H1 (cell line): ENCODE results near the gene COQ10B. TPM values are rescaled to one million over a fixed set of nuclear protein-coding genes. Genes with fewer than 3 reads are reported as not detected.
A peak's percentile ranks its signal among the peaks of the same experiment; 100 is the strongest.

Experiments
- CTCF ChIA-PET: fragments of 300-600 bp; sonication (Branson Sonifier 250); formaldehyde crosslinking; loops from one replicate; lab custom pipeline; 2021; ENCODE audit not compliant: partially characterized antibody; lab: Charles Lee
- POLR2A ChIA-PET: fragments of 300-600 bp; sonication (Branson Sonifier 250); formaldehyde crosslinking; loops from one replicate; lab custom pipeline; 2021; ENCODE audit warnings: inconsistent platforms; ENCODE audit not compliant: partially characterized antibody; lab: Charles Lee
- DNase-seq, 2 experiments: peaks; one replicate each; pipeline versions ENCODE4 v3.0.0 to v3.0.0-alpha.2; 2010 to 2022; ENCODE audit warnings: low spot score in 2 of 2, low read depth in 1 of 2, mixed read lengths in 1 of 2
- FAIRE-seq: peaks from 2 replicates; lab custom pipeline; 2011; peaks lifted over from hg19 to GRCh38; lab: Jason Lieb, UNC
- H2AFZ ChIP-seq: 2 replicates; pipeline ENCODE4 v1.8.1; 2012; ENCODE audit warnings: low read length, inconsistent platforms
- H2AK5ac ChIP-seq: 2 replicates; pipeline ENCODE4 v1.6.1; 2013; ENCODE audit warnings: low read depth, low read length
- H2BK120ac ChIP-seq: replicated peaks from 2 replicates; pipeline ENCODE3; 2013; ENCODE audit warnings: low read depth, low read length, inconsistent platforms
- H2BK12ac ChIP-seq: 2 replicates; pipeline ENCODE4 v1.6.1; 2013; ENCODE audit warnings: low read depth, low read length
- H2BK15ac ChIP-seq: 2 replicates; pipeline ENCODE4 v1.6.1; 2013; ENCODE audit warnings: low read length
- H2BK20ac ChIP-seq: 2 replicates; pipeline ENCODE4 v1.6.1; 2013; ENCODE audit warnings: low read length
- H2BK5ac ChIP-seq: 2 replicates; pipeline ENCODE4 v1.6.1; 2013; ENCODE audit warnings: low read depth, low read length
- H3K14ac ChIP-seq: 2 replicates; pipeline ENCODE4 v1.6.1; 2013; ENCODE audit warnings: inconsistent platforms; ENCODE audit not compliant: insufficient read length
- H3K18ac ChIP-seq: 2 replicates; pipeline ENCODE4 v1.6.1; 2013; ENCODE audit warnings: low read length; ENCODE audit errors: extremely low read depth
- H3K23ac ChIP-seq: 2 replicates; pipeline ENCODE4 v1.6.1; 2013; ENCODE audit warnings: inconsistent platforms; ENCODE audit not compliant: insufficient read length
- H3K23me2 ChIP-seq: 2 replicates; pipeline ENCODE4 v1.6.1; 2013; ENCODE audit warnings: low read depth, low read length
- H3K27ac ChIP-seq: 2 replicates; pipeline ENCODE4 v1.6.1; 2011; ENCODE audit warnings: low read depth, low read length, inconsistent platforms
- H3K27me3 ChIP-seq, 4 experiments: replicated peaks in 1 of 4; 1 replicate in 1 of 4; 2 replicates in 3 of 4; pipeline versions ENCODE4 v1.6.1 to v1.8.1; 2011 to 2013; ENCODE audit warnings: low read length in 3 of 4, mild to moderate bottlenecking in 3 of 4, inconsistent platforms in 2 of 4, mixed read lengths in 2 of 4, moderate library complexity in 1 of 4; ENCODE audit not compliant: control insufficient read depth in 3 of 4, insufficient read depth in 3 of 4; ENCODE audit errors: extremely low read depth in 1 of 4
- H3K36me3 ChIP-seq, 4 experiments: 2 replicates each; pipeline versions ENCODE4 v1.6.1 to v1.8.1; 2011 to 2013; ENCODE audit warnings: mild to moderate bottlenecking in 4 of 4, low read length in 3 of 4, moderate library complexity in 2 of 4, control low read depth in 1 of 4, inconsistent platforms in 1 of 4; ENCODE audit not compliant: insufficient read depth in 4 of 4, control insufficient read depth in 2 of 4
- H3K4ac ChIP-seq: replicated peaks from 2 replicates; pipeline ENCODE3; 2013; ENCODE audit warnings: low read length, low read depth, mixed read lengths, inconsistent platforms; ENCODE audit not compliant: insufficient read length
- H3K4me1 ChIP-seq, 4 experiments: replicated peaks in 1 of 4; 1 replicate in 1 of 4; 2 replicates in 3 of 4; pipeline versions ENCODE4 v1.6.1 to v1.8.1; 2011 to 2013; ENCODE audit warnings: low read length in 3 of 4, inconsistent platforms in 2 of 4, mixed read lengths in 1 of 4; ENCODE audit not compliant: insufficient read depth in 4 of 4, control insufficient read depth in 3 of 4
- H3K4me2 ChIP-seq, 2 experiments: 2 replicates each; pipeline versions ENCODE4 v1.6.1 to v1.8.1; 2011 to 2013; ENCODE audit warnings: low read depth in 2 of 2, low read length in 2 of 2, control low read depth in 1 of 2, inconsistent platforms in 1 of 2, mild to moderate bottlenecking in 1 of 2; ENCODE audit not compliant: insufficient read depth in 1 of 2
- H3K4me3 ChIP-seq, 4 experiments: fragments of 200-600, 300-600 bp in 1 of 4; sonication (generic), shearing (Covaris generic), sonication (Bioruptor Twin) in 1 of 4; 2 replicates each; pipeline versions ENCODE4 v1.5.1 to v1.8.1; 2011 to 2016; ENCODE audit warnings: low read length in 4 of 4, low read depth in 3 of 4, control low read depth in 2 of 4, inconsistent platforms in 2 of 4, mild to moderate bottlenecking in 2 of 4, mixed read lengths in 1 of 4, moderate library complexity in 1 of 4; ENCODE audit not compliant: insufficient read depth in 2 of 4; ENCODE audit errors: extremely low read depth in 1 of 4
- H3K56ac ChIP-seq: replicated peaks from 2 replicates; pipeline ENCODE3; 2013; ENCODE audit warnings: low read depth, mild to moderate bottlenecking, mixed read lengths, low read length, inconsistent platforms; ENCODE audit not compliant: insufficient read length
- H3K79me1 ChIP-seq: 2 replicates; pipeline ENCODE4 v1.6.1; 2013; ENCODE audit warnings: low read depth, low read length, control low read depth
- H3K79me2 ChIP-seq, 2 experiments: 2 replicates each; pipeline versions ENCODE4 v1.6.1 to v1.8.1; 2012 to 2013; ENCODE audit warnings: low read length in 2 of 2, mild to moderate bottlenecking in 2 of 2, inconsistent platforms in 1 of 2; ENCODE audit not compliant: insufficient read depth in 2 of 2, control insufficient read depth in 1 of 2
- H3K9ac ChIP-seq, 4 experiments: replicated peaks in 1 of 4; 1 replicate in 1 of 4; 2 replicates in 3 of 4; pipeline versions ENCODE4 v1.6.1 to v1.8.1; 2011 to 2013; ENCODE audit warnings: low read depth in 3 of 4, low read length in 3 of 4, control low read depth in 2 of 4, mild to moderate bottlenecking in 2 of 4, moderate library complexity in 2 of 4, inconsistent platforms in 1 of 4; ENCODE audit errors: extremely low read depth in 1 of 4
- H3K9me3 ChIP-seq, 2 experiments: 2 replicates each; pipeline versions ENCODE4 v1.6.1 to v1.8.1; 2012 to 2013; ENCODE audit warnings: mild to moderate bottlenecking in 2 of 2, moderate library complexity in 2 of 2, control low read depth in 1 of 2, inconsistent platforms in 1 of 2, low read depth in 1 of 2, low read length in 1 of 2, mixed read lengths in 1 of 2; ENCODE audit not compliant: insufficient read depth in 2 of 2
- H4K20me1 ChIP-seq, 2 experiments: replicated peaks in 1 of 2; 2 replicates each; pipeline versions ENCODE3 to v1.8.1; 2011 to 2013; ENCODE audit warnings: inconsistent platforms in 2 of 2, low read length in 2 of 2, mild to moderate bottlenecking in 1 of 2; ENCODE audit not compliant: insufficient read depth in 2 of 2, control insufficient read depth in 1 of 2
- H4K5ac ChIP-seq: 2 replicates; pipeline ENCODE4 v1.6.1; 2013; ENCODE audit warnings: low read length, low read depth, mixed read lengths, inconsistent platforms; ENCODE audit not compliant: insufficient read length
- H4K8ac ChIP-seq: 2 replicates; pipeline ENCODE4 v1.8.0; 2013; ENCODE audit warnings: mild to moderate bottlenecking, moderate library complexity, low read length, inconsistent platforms; ENCODE audit not compliant: insufficient read depth; ENCODE audit errors: extremely low read depth
- H4K91ac ChIP-seq: replicated peaks from 2 replicates; pipeline ENCODE3; 2013; ENCODE audit warnings: low read length, mixed read lengths, inconsistent platforms; ENCODE audit not compliant: insufficient read length
- CBX8 ChIP-seq: fragments of 300-800, 300-1000 bp; sonication (generic); IDR thresholded peaks from 2 replicates; pipeline ENCODE4 v1.7.1; 2016; ENCODE audit warnings: low read depth, low read length, borderline replicate concordance
- CEBPB ChIP-seq: IDR thresholded peaks from 2 replicates; pipeline ENCODE4 v1.6.1; 2012; ENCODE audit warnings: low read depth, low read length
- CHD2 ChIP-seq: IDR thresholded peaks from 2 replicates; pipeline ENCODE4 v1.6.1; 2012; ENCODE audit warnings: low read length, improper control_type of control experiment
- FOSL1 ChIP-seq: IDR thresholded peaks from 2 replicates; pipeline ENCODE4 v1.6.1; 2011; ENCODE audit warnings: mild to moderate bottlenecking, low read depth, low read length, moderate library complexity; ENCODE audit not compliant: insufficient read depth
- PHF8 ChIP-seq: fragments of 200-600 bp; sonication (generic); conservative IDR thresholded peaks from 2 replicates; pipeline ENCODE4 v1.7.1; 2012; ENCODE audit warnings: low read depth, mild to moderate bottlenecking, inconsistent platforms, low read length, moderate library complexity
- SIN3A ChIP-seq, 2 experiments: IDR thresholded peaks in 1 of 2; conservative IDR thresholded peaks in 1 of 2; 2 replicates each; pipeline ENCODE4 v1.6.1; 2011 to 2012; ENCODE audit warnings: low read length in 2 of 2, improper control_type of control experiment in 1 of 2, low read depth in 1 of 2, mild to moderate bottlenecking in 1 of 2
- TAF7 ChIP-seq: optimal IDR thresholded peaks from 2 replicates; pipeline ENCODE3; 2011; ENCODE audit warnings: low read depth, mild to moderate bottlenecking, inconsistent platforms, low read length, moderate library complexity, borderline replicate concordance
- TBP ChIP-seq: IDR thresholded peaks from 2 replicates; pipeline ENCODE4 v1.6.1; 2011; ENCODE audit warnings: low read depth, low read length, improper control_type of control experiment
- TCF12 ChIP-seq: IDR thresholded peaks from 2 replicates; pipeline ENCODE4 v1.6.1; 2011; ENCODE audit warnings: low read depth, mild to moderate bottlenecking, low read length
- TEAD4 ChIP-seq: IDR thresholded peaks from 2 replicates; pipeline ENCODE4 v1.6.1; 2012; ENCODE audit warnings: low read depth, low read length, inconsistent platforms, mixed read lengths
- ZNF274 ChIP-seq: IDR thresholded peaks from 2 replicates; pipeline ENCODE4 v1.7.0; 2012; ENCODE audit warnings: low read length, borderline replicate concordance; ENCODE audit errors: extremely low read depth
- WGBS, 2 experiments: shearing (Covaris generic) in 1 of 2; methylation state at CpG; one replicate each; pipeline versions ENCODE4 v1.1.6 to v1.1.7; 2013 to 2015; ENCODE audit warnings: low lambda C conversion rate in 2 of 2, mixed read lengths in 2 of 2, inconsistent platforms in 1 of 2, low coverage in 1 of 2, missing lambda C conversion rate in 1 of 2; ENCODE audit not compliant: insufficient replicate concordance in 2 of 2, insufficient coverage in 1 of 2, insufficient read length in 1 of 2; ENCODE audit errors: extremely low coverage in 1 of 2, missing lambda C conversion rate in 1 of 2; 5-methylcytosine and 5-hydroxymethylcytosine counted together
- polyA plus RNA-seq, 7 experiments: library from polyadenylated mRNA; depleted of rRNA in 3 of 7; stranded (reverse) in 5 of 7; unstranded in 2 of 7; fragments of >200 nt in 5 of 7; fragments of 200-250 nt in 2 of 7; gene quantifications; 1 replicate in 5 of 7; 2 replicates in 1 of 7; 4 replicates in 1 of 7; pipeline versions ENCODE4 v1.2.1 to v1.2.3, GENCODE V29; 2011 to 2013; ENCODE audit warnings: missing spikeins in 2 of 7, mixed read lengths in 2 of 7
- total RNA-seq: library from RNA; stranded (reverse); fragmentation: NEBNext Ultra II Directional; extraction: Animal tissue kit (Norgen Biotek cat#: 25700); gene quantifications from 2 replicates; pipeline ENCODE4 v1.2.1, GENCODE V29; 2021
- TF ChIP-seq, protein P1 (sequence below): IDR thresholded peaks from 2 replicates; pipeline ENCODE4 v1.6.1; 2011; ENCODE audit warnings: low read depth, mild to moderate bottlenecking, low read length; ENCODE audit not compliant: insufficient read depth

COQ10B gene
- total and polyA plus RNA-seq, 2 of the 8 experiments (the other 6 are each of a cell fraction or from before 2014, with no cell fraction given): 1.9 to 17.3 TPM

DNA sequence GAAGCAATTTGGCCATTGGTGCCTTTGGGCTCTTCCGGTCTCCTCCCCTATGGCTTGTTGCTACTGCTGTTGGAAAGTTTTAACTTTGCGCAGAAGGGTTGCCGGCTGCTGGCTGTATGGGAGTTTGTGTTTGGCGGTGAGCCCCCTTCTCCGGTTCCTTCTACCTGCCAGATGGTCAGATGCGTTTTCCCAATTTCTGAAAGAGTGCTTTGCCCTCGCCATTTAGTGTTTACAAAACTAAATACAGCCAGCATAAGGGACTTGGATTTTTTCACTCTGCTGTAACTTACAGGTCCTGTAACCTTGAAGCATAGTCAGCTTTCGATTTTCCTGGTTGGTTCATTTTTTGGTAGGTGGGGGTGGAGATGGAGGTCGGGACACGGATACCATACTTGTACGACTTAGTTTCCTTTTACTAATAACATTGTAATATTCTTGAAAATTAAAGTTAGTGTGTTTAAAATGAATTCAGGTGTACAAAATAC lies 604 bp downstream of the COQ10B start:
- no peak overlapping the region for H2AK5ac ChIP-seq
- no peak overlapping the region for H2BK15ac ChIP-seq
- peak overlapping the region; percentile 87 to 97 (median 93) for H3K4me3 ChIP-seq
- H3K79me2 ChIP-seq: peaks cover 16 to 40% of the 10 kb centered on the region in 2 experiments
- H3K9ac ChIP-seq: peak overlapping the region in 3 of 4 experiments; percentile 89 to 92 (median 90); a peak in 6 of 7 replicates
- no peak overlapping the region for H2BK120ac ChIP-seq
- H2BK5ac ChIP-seq: peak overlapping the region; percentile 86; the same call in 1 of the 2 replicates
- ChIA-PET CTCF (interaction anchor here (1.4 to 1.6 kb wide), 2 partner anchors 14 to 18 kb away, joined by 3 to 4 read pairs; no protein-coding TSS in a partner anchor), POLR2A (interaction anchor here (0.7 to 4.8 kb wide), 8 partner anchors 14 to 57 kb away, joined by 3 to 40 read pairs (median 4); partner anchors contain the start of genes HSPD1 and HSPE1)
- H3K27ac ChIP-seq: peak overlapping the region; percentile 87
- H3K4ac ChIP-seq: no peak overlapping the region
- peak overlapping the region; percentile 64; the same call in 1 of the 2 replicates for H3K18ac ChIP-seq
- no peak overlapping the region for H3K23ac ChIP-seq
- H3K4me1 ChIP-seq: peaks cover 0 to 5% (median 0%) of the 10 kb centered on the region in 4 experiments; a peak in 2 of 7 replicates
- peak in 1 of 2 experiments; percentile 25 for DNase-seq
- peaks cover 0 to 3% of the 10 kb centered on the region in 2 experiments; a peak in 1 of 4 replicates for H3K9me3 ChIP-seq
- peaks cover 3% of the 10 kb centered on the region for H3K23me2 ChIP-seq
- peak overlapping the region; percentile 78; the same call in 1 of the 2 replicates for H2BK12ac ChIP-seq
- peak overlapping the region; percentile 91 for H4K8ac ChIP-seq
- peak overlapping the region; percentile 86; the same call in 1 of the 2 replicates for H2AFZ ChIP-seq
- H4K91ac ChIP-seq: peak overlapping the region; percentile 36
- H3K36me3 ChIP-seq: no peaks in the 10 kb centered on the region
- no peak for FAIRE-seq
- no peaks in the 10 kb centered on the region for H3K27me3 ChIP-seq
- 2% methylated on average over 11 of the region's 11 CpGs; no CpG with 5 or more reads in 1 of the 2 experiments for WGBS, 2 experiments
- peaks cover 4% of the 10 kb centered on the region for H3K79me1 ChIP-seq
- peak overlapping the region; percentile 61 for H4K5ac ChIP-seq
- H2BK20ac ChIP-seq: no peak overlapping the region
- H3K14ac ChIP-seq: no peak overlapping the region
- H3K4me2 ChIP-seq: peak overlapping the region; percentile 70 to 73
- peaks cover 0 to 4% of the 10 kb centered on the region in 2 experiments for H4K20me1 ChIP-seq
- peak overlapping the region; percentile 60 for H3K56ac ChIP-seq
- no peak for TF ChIP-seq TCF12
- no peak for TF ChIP-seq TAF7
- TF ChIP-seq CEBPB: no peak
- TF ChIP-seq PHF8: 0 out of 2 replicates have a peak, but pooled peaks have one; percentile 12
- TF ChIP-seq CBX8: no peak
- TF ChIP-seq ZNF274: no peak
- no peak for TF ChIP-seq CHD2
- TF ChIP-seq, protein P1, sequence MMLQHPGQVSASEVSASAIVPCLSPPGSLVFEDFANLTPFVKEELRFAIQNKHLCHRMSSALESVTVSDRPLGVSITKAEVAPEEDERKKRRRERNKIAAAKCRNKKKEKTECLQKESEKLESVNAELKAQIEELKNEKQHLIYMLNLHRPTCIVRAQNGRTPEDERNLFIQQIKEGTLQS: no peak
- no peak; the same call in none of the 2 replicates for TF ChIP-seq TBP
- TF ChIP-seq TEAD4: no peak
- no peak for TF ChIP-seq FOSL1
- no peak for TF ChIP-seq SIN3A (conservative IDR thresholded peaks at IDR 0.05 in 1 of 2, IDR thresholded peaks at IDR 0.05 in 1 of 2; ENCODE audit: low read depth in 1 of 2, low read length in 2 of 2)
